HG03280 (cell line): ENCODE measurements around the gene GPRIN1.

ENCODE experiments used
- ATAC-seq: cut with Tn5 transposase; IDR thresholded peaks from one replicate; pipeline ENCODE4 v1.9.1; 2021; ENCODE audit warnings: mild to moderate bottlenecking, moderate library complexity; ENCODE audit not compliant: unreplicated experiment

Gene GPRIN1

DNA sequence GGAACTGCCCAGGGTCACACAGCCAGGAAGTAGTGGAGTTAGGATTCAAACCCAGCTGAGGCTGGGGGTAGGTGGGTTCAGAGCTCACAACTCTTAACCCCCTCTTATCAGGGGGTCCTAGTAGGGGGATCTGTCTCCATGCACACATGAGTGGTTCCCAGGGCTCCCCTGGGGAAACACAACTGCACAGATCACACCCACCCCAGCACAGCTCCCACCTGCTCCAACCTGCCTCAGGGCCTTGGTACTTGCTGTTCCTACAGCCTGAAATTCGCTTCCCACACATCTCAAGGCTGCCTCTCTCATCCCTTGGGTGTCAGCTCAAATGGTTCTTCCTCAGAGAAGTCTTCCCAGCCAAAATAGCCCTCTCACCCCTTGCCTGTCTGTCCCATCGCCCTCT, 15.6 kb upstream of the GPRIN1 start:
- no peak for ATAC-seq

DNA sequence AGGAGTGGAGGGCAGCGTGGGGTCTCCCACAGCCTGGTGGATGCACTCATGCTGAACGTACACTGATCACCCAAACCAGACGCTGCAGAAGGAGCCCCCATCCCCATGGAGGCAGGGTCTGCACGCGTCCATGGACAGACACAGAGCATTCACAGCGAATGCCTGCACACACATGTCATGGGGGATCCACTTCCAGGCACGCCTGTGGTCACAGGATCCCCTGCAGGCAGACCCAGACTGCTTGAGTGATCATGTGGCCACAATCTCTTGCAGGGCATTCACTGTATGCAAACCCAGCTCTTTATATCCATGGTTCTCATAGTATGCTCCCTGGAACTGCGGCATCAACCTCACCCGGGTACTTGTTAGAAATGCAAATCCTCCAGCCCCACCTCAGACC, 15.0 kb upstream of the GPRIN1 start:
- ATAC-seq = no peak

DNA sequence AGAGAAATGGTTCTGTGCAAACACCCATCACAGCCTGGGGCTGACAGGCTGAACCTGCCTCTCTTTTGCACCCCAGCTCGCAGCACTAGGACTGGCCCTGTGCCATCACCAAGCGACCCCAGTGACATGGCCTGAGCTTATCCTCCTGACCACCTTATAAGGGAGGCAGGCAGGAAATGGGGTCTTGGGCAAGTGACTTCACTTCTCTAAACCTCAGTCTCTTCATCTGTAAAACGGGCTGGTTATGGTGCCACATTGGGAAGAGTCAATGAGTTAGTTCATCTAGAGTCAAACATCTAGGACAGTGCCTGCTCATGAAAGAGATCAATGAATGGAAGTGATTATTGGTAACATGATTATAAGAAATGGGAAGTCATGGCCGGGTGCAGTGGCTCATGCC, 14.2 kb upstream of the GPRIN1 start:
- ATAC-seq = no peak

DNA sequence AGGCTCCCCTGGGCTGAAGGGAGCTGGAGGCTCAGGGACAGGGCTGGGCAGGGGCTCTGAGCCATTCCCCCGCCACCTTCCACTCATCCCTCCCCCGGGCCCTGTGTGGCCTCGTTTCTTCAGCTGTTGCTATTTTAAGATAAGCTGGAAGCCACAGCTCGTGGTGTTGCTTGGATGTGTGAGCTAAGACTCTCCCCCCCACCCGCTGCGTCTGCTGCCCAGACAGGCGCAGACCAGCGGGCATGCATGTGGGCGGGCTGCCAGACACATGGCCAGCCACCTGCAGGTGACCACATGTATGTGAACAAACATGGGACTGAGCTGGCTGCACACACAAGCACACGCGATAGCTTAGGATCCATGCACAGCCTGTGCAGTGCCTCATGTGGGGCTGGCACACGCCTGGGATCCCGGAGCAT, 11.7 kb upstream of the GPRIN1 start:
- ATAC-seq = no peak

DNA sequence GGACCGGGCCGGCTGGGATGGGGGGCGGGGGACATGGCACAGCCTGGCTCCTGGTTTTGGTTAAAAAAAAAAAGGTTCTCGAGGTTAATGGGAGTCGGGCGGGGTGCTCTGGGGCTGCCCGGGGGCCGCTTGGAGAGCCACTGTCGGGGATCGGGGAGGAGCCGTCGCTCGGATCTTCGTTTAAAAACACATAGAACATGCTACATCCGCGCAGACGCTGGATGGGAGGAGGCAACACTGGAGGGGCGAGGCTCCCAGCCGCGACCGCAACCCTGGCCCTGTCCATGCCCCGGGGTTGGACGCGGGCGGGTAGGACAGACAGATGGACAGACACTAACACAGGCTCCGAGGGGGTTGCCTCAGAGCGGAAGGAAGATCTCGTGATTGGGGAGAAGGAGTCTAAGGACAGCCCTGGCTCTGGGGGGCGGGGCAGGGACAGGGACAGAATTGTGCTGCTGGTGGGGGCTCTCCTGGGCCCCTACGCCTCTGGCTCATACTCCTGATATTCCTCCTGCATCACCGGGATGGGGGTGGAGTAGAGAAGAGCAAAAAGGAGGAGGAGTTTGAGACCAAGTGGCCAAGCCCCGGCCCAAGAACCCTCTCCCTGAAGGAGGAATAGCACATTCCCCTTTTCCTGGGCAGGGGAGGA, 10.5 kb upstream of the GPRIN1 start:
- no peak for ATAC-seq

DNA sequence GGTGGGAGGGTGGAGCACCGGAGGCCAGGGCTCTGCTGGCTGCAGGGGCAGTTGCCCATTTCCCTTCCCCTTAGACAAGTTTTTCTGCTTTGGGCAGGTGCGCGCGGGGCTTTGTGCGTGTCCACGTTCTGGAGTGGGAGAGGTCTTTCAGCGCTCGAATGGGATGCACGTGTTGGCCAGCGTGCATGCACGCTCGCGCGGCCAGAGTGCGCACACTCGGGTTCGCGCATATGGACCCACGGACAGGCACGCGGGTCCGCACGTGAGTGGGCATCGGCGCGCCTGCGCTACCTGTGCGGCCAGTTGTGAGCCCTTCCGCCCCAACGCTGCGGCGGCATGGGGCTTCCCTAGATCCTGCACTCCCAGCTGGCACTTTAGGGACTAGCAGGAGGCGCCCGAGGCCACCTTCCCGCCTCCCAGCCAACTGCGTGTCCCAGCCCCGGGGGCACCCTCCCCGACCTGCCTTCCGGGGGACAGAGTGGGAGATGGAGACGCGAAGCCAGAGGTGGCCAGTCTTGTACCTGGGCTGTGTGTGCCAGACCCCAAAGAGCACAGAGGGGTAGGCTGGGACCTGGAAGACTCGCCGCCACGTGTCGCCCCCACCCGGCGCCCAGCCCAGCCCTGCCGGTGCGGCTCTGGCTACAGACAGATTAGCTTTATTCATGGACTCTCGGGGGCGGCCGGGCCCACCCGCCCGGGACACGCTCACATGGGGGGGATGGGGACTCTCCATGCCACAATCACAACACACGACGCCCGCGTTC, 9.8 kb upstream of the GPRIN1 start:
- ATAC-seq = no peak

DNA sequence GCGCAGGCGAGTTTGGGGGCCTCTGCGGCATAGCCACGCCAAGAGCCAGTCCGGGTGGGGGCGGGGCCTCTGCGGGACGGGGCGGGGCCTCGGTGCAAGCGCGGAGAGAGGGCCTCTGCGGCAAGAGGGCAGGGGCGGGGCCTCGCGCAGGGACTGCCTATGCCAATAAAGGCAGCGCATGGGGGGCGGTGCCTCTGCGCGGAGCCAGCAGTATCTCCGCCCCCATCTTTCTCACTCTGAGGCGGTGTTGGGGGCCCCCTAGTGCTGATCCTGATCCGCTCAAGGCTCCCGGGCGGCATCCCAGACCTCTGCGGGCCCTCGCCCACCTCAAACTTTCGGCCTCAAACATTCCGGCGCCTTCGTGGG, 9.2 kb upstream of the GPRIN1 start:
- ATAC-seq = peak; percentile 79

DNA sequence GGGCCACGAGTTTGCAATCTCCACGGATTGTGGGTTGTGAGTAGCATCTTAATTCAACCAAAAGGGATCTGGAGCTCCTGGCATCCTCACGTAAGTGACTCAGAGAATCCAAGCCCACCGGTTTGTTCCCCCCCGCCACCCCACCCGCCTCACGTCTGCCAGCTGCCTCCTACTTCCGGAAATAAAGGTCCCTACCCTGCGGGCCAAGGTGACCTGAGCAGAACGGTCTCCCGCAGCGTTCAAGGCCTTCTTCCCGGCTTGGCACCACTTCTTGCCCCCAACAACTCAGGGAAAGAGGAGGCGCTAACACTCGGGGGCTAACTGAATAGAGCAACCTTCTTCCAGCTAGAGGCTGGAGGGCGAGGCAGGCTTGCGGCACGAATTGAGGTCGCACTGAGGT, 8.8 kb upstream of the GPRIN1 start:
- ATAC-seq = no peak

DNA sequence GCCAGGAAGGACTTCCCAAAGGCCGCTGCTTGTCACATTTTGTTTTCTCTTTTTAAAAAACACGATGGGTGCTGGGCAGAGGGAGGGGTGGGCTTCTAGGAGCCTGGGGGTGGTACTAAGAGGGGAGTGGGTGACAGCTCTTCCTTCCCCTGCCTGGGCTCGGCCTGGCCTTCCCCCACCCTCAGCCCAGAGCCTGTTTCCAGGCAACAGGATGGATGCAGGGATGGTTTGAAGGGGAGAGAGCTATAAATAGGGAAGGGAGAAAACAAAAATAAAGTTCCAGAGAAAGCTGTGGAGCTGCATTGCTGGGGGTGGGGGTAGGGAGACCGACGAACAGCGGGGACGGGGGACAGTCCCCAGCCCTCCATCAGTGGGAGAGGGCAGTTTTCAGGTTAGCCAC, 6.6 kb upstream of the GPRIN1 start:
- no peak for ATAC-seq

DNA sequence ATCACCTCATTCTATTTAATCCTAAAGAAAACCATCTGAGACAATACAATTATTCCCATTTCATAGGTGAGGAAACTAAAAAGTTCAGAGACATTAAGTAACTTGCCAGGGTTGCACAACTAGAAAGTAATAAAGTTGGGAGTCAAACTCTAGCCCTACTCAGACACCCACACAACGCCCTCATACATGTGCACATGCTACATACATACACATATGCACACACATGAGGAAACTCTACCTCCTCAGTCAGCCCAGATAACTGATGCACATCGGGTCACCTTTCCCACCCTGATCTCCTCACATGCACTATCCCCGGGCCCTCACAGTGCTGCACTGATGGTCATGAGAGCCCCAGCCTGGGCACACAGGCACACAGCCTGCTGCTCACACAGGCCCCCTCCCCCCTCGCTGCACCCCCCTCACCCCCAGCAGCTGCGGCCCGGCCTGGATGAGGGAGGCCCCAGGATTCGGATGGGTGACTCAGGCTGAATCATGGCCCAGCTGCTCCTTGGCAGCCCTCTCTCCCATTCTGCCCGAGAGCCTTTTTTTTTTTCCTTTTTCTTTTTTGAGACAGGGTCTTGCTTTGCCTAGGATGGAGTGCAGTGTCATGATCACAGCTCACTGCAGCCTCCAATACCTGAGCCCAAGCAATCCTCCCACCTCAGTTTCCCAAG, 5.0 kb upstream of the GPRIN1 start:
- ATAC-seq = no peak

DNA sequence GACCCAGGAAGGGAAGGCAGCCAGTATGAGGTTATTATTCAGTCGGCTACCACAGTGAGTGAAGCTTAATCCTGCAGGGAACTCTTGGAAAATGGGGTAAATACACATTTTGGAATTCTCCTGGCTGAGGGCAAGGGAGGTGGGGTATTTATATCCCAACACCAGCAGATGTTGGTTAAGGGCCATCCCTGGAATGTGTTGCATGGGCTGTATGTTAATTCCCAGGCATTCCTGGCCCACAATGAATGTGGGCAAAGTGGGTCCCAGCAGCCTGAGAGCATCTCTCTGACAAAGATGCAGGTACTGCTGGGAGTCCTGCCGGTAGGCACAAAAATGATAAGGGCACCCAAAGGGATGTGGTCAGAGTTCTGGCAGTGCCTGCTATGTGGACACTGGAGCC, 2.9 kb upstream of the GPRIN1 start:
- no peak for ATAC-seq

DNA sequence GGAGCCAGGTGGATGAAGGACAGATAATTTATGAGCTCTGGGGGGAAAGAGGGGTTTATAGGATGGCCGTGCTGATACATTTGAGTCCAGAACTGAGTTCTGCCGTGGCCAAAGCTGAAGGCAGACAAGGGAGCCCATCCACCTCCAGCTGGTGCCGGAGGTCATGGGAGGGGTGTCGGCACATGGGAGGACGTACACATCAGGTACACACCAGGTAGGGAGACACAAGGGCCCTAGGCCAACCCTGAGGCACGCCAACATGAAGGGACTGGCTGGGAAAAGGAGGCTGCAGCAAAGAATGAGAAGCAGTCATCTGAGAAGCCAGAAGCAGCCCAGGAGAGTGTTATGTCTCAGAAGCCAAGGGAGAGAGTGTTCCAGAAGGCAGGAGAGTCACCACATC, 2.1 kb upstream of the GPRIN1 start:
- no peak for ATAC-seq

DNA sequence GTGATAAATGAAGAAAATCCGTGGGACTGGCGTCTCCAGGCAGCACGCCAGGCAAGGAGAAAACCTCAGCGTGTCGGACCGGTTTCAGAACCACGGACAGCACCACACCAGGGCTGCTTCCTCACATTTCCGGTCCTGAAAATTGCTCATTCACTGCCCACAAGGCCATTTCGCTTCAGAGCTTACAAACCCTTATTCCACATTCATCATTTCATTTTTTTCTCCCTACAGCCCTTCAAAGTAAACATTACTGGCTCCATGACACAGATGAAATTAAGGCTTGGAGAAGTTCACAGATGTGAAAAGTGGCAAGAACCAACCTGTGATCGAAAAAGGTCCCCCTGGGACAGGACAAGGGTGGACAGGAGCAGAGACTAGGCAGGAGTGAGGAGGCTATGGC, 1.5 kb upstream of the GPRIN1 start:
- ATAC-seq = no peak

DNA sequence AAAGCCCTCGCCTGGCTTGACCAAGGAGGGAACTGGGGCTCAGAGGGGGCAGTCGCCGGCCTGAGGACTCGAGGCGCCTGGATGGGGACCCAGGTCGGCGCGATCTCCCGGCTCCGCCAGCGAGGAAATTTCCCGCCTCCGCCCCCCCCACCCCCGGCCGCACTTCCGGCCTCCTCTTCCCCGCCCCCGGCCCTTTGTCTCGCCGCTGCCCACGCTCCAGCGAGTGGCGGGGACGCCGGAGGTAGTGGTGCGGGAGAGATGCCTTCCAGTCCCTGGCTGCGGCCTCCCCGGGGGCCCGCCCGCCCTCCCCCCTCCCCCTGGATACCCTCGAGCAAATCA, 448 bp upstream of the GPRIN1 start:
- peak; percentile 7 for ATAC-seq

DNA sequence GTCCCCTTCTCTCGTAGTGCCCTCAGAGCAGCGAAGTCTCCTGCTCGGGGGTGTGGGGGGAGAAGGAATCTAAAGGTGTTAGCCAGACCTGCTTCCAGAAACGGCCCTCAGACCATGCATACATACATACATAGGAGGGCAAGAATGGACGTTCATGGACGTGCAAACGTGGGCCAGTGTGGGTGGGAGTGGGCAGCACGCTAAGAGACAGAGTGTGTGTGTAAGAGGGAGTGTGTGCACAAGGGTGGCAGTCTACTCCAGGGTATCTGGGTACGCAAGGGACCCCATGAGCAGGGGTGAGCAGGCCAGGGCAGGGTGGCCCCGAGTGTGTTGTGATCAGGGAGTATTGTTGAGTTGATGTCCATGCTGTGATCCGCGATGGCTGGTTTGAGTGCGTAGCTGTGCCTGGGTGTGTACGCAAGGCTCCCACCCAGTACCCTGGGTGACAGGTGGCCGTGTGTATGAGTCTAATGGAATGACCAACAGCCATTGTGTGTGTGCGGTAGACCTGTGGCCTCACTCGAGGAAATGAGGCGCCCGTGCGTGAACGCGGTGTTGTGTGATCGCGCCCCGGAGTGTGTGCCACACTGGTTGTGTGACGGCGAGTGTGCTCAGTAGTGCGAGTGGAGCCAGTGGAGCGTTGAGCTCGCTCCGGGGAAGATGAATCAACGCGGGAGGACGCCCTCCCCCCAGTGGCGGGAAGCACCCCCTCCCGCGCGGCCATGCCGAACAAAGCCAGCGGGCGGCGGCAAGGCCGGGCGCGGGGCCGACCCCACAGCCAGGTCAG, 826 bp downstream of the GPRIN1 start:
- peak; percentile 24 for ATAC-seq

DNA sequence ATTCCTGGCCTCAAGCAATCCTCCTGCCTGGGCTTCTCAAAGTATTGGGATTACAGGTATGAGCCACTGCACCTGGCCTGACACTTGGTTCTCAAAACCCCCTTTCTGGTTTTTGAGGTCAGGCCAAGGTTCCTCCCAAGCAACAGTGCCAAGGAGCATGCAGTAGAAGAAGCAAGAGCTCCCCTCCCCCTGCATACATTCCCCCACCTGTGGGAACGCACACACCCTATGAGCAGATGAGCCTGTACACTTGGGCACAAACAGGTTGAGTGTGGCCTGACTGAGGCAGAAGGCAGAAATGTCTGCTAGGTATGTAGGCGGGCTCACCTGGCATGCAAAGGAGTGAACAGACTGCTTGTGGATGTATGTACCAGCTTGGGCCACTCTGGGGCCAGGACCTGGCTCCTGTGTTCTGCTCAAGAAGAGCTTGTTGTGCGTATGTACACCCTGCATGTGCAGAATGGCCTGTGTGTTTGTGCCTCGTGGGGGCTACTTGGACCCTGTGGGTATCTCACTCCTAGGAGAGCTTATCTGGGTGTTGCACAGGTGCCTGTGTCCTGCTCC, 1.7 kb downstream of the GPRIN1 start:
- ATAC-seq = no peak

DNA sequence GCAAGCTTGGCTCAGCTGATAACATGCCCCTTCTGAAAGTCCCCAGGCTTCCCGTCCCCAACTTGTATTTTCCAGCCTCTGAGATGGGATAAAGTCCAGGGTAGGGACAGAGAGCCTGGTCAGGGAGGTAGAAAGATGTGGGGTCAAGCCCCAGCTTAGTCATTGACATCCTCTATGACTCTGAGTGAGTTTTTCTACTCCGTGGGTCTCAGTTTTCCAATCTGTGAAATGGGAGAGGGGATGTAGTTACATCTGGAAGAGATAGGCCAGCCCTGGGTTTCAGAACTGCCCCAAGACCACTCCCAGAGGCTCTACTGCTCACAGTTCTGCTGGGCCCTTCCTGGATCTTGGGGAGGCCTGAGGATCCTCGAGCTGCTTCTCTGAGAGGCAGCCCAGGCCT, 3.1 kb downstream of the GPRIN1 start:
- no peak for ATAC-seq

DNA sequence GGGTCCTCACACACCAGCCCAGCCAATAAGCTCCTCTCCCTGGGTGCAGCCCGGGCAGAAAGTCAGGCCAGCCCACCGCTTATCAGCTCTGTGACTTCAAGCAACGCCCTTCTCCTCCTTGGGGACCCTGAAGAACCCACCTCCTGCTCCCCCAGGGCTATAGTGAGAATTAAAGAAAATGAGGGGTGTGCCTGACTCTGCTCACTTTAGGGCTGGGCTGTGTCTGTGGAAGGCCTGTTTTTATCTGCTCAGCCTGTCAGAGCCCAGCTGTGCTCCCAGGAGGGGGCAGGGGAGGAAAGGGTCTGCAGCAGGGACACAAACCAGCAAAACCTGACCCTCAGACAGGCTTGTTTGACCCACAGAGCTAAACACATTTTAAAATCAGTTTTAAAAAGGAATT, 3.9 kb downstream of the GPRIN1 start:
- ATAC-seq = no peak

DNA sequence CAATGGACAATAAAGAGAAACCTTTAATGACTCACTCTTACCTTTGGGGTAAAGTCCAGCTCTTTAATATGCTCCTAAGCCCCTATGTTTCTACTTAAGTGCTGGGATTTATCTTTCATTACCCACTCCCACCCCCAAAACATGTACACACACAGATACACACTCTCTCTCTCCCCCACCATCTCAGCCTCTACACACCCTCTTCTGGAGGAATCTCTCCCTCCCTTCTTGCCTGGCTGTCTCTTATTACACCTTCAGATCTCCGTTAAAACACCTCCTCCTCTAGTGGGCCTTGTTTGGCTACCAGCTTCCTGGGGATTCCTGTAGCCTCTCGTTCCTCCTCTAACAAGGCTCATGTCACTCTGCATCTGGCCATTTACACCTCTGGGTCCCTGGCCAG, 6.9 kb downstream of the GPRIN1 start:
- no peak for ATAC-seq

DNA sequence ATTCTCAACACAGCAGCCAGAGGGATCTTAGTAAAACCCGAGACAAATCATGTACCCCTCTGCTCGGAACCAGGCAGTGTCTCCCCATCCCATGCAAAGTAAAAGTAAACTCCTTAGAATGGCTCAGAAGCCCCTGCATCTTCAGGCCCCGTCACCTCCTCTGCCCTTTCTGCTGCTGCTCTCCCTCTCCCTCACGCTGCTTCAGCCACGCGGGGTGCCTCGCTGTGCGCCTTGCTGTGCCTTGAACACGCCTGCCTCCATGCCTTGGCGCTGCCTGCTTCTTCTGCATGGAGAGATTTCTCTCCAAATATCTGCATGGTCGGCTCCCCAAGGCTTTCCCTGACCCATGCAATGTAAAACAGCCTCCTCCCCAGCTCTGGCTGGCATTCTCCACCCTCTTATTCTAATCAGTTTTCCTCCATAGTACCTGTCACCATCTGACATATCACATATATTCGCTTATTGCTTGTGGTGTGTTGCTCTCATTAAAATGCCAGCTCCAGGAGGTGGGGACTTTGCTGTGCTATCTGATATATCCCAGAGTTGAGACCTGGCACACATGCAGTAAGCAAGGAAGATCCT, 8.0 kb downstream of the GPRIN1 start:
- no peak for ATAC-seq
